ENCODE measurements around the gene NBAS.
"Not testable (repeated sequence)": the region's sequence is repeated elsewhere in the genome, so short reads cannot be mapped to it uniquely, and the experiment has no call there.

The NBAS gene

DNA sequence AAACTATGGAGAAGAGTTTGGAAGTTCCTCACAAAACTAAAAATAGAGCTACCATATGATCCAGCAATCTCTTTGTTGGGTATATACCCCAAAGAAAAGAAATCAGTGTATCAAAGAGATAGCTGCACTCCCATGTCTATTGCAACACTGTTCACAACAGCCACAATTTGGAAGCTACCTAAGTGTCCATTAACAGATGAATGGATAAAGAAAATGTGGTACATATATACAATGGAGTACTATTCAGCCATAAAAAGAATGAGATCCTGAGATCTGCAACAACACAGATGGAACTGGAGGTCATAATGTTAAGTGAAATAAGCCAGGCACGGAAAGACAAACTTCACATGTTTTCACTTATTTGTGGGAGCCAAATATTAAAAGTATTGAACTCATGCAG, 350.6 kb downstream of the NBAS start:
- H3K4me1 ChIP-seq (ENCODE audit: control insufficient read depth, insufficient read depth, low read length); H3K4me3 ChIP-seq (ENCODE audit: low read depth, low read length); H3K36me3 ChIP-seq (ENCODE audit: control insufficient read depth in 2 of 2, insufficient read depth in 1 of 2, low read length in 2 of 2); CTCF ChIA-PET; H3K9me3 ChIP-seq (ENCODE audit: control insufficient read depth, insufficient read depth, low read depth, low read length); POLR2A ChIA-PET; H3K27ac ChIP-seq (ENCODE audit: extremely low read depth, low read depth, low read length): not testable (repeated sequence)

DNA sequence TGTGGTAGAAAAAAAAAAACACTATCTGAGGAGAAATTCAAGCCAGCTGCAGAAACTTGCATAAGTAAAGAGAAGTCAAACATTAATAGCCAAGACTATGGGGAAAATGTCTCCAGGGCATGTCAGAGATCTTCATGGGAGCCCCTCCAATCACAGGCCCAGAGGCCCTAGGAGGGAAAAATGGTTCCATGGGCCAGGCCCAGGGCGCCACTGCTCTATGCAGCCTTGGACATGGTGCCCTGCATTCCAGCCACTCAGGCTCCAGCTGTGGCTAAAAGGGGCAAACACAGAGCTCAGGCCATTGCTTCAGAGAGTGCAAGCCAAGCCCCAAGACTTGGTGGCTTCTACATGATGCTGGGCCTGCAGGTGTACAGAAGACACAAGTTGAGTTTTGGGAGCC, 354.7 kb downstream of the NBAS start:
- POLR2A ChIA-PET: no interaction called here
- Histone ChIP-seq H3K4me1 (ENCODE audit: control insufficient read depth, insufficient read depth, low read length) (no peaks in the 10 kb centered on the region), H3K27ac (ENCODE audit: extremely low read depth, low read depth, low read length) (no peak overlapping the region), H3K4me3 (ENCODE audit: low read depth, low read length) (no peak overlapping the region), H3K36me3 (ENCODE audit: control insufficient read depth in 2 of 2, insufficient read depth in 1 of 2, low read length in 2 of 2) (no peaks in the 10 kb centered on the region), H3K9me3 (ENCODE audit: control insufficient read depth, insufficient read depth, low read depth, low read length) (no peaks in the 10 kb centered on the region)
- TF ChIP-seq, protein P1, sequence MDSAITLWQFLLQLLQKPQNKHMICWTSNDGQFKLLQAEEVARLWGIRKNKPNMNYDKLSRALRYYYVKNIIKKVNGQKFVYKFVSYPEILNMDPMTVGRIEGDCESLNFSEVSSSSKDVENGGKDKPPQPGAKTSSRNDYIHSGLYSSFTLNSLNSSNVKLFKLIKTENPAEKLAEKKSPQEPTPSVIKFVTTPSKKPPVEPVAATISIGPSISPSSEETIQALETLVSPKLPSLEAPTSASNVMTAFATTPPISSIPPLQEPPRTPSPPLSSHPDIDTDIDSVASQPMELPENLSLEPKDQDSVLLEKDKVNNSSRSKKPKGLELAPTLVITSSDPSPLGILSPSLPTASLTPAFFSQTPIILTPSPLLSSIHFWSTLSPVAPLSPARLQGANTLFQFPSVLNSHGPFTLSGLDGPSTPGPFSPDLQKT (IDR thresholded peaks at IDR 0.05; ENCODE audit: borderline replicate concordance, low read depth, low read length): no peak
- peak; percentile 61 for TF ChIP-seq ZNF585B (tag by site-specific recombination; IDR thresholded peaks at IDR 0.05)
- CTCF ChIA-PET: no interaction called here

DNA sequence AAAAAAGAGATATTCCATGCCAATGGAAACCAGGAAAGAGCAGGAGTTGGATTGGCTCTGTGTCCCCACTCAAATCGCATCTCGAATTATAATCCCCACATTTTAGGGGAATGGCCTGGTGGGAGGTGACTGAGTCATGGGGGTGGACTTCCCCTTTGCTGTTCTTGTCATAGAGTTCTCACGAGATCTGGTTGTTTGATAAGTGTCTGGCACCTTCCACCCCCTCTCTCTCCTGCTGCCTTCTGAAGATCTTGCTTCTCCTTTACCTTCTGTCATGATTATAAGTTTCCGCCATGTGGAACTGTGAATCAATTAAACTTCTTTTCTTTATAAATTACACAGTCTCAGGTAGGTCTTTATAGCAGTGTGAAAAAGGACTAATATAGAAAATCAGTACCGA, 355.6 kb downstream of the NBAS start:
- no peak overlapping the region for H3K27ac ChIP-seq (ENCODE audit: extremely low read depth, low read depth, low read length)
- TF ChIP-seq, protein P2, sequence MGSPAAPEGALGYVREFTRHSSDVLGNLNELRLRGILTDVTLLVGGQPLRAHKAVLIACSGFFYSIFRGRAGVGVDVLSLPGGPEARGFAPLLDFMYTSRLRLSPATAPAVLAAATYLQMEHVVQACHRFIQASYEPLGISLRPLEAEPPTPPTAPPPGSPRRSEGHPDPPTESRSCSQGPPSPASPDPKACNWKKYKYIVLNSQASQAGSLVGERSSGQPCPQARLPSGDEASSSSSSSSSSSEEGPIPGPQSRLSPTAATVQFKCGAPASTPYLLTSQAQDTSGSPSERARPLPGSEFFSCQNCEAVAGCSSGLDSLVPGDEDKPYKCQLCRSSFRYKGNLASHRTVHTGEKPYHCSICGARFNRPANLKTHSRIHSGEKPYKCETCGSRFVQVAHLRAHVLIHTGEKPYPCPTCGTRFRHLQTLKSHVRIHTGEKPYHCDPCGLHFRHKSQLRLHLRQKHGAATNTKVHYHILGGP (tag by site-specific recombination; IDR thresholded peaks at IDR 0.05): no peak
- no peak for TF ChIP-seq ZNF600 (tag by site-specific recombination; IDR thresholded peaks at IDR 0.05)
- TF ChIP-seq, protein P3, sequence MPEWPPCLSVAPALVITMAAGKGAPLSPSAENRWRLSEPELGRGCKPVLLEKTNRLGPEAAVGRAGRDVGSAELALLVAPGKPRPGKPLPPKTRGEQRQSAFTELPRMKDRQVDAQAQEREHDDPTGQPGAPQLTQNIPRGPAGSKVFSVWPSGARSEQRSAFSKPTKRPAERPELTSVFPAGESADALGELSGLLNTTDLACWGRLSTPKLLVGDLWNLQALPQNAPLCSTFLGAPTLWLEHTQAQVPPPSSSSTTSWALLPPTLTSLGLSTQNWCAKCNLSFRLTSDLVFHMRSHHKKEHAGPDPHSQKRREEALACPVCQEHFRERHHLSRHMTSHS (tag by site-specific recombination; IDR thresholded peaks at IDR 0.05): no peak
- TF ChIP-seq ZNF785 (tag by site-specific recombination; IDR thresholded peaks at IDR 0.05): no peak
- TF ChIP-seq GLIS2 (tag by site-specific recombination; IDR thresholded peaks at IDR 0.05): no peak
- no peak for TF ChIP-seq ZIC2 (tag by site-specific recombination; IDR thresholded peaks at IDR 0.05)
- TF ChIP-seq OSR2 (tag by site-specific recombination; IDR thresholded peaks at IDR 0.05): no peak
- TF ChIP-seq, protein P4, sequence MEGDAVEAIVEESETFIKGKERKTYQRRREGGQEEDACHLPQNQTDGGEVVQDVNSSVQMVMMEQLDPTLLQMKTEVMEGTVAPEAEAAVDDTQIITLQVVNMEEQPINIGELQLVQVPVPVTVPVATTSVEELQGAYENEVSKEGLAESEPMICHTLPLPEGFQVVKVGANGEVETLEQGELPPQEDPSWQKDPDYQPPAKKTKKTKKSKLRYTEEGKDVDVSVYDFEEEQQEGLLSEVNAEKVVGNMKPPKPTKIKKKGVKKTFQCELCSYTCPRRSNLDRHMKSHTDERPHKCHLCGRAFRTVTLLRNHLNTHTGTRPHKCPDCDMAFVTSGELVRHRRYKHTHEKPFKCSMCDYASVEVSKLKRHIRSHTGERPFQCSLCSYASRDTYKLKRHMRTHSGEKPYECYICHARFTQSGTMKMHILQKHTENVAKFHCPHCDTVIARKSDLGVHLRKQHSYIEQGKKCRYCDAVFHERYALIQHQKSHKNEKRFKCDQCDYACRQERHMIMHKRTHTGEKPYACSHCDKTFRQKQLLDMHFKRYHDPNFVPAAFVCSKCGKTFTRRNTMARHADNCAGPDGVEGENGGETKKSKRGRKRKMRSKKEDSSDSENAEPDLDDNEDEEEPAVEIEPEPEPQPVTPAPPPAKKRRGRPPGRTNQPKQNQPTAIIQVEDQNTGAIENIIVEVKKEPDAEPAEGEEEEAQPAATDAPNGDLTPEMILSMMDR (tag by site-specific recombination; IDR thresholded peaks at IDR 0.05): no peak
- ChIA-PET POLR2A (no interaction called here), CTCF (no interaction called here)
- H3K36me3 ChIP-seq (ENCODE audit: control insufficient read depth in 2 of 2, insufficient read depth in 1 of 2, low read length in 2 of 2): no peaks in the 10 kb centered on the region
- H3K4me1 ChIP-seq (ENCODE audit: control insufficient read depth, insufficient read depth, low read length): no peaks in the 10 kb centered on the region
- H3K9me3 ChIP-seq (ENCODE audit: control insufficient read depth, insufficient read depth, low read depth, low read length): no peaks in the 10 kb centered on the region
- no peak overlapping the region for H3K4me3 ChIP-seq (ENCODE audit: low read depth, low read length)

DNA sequence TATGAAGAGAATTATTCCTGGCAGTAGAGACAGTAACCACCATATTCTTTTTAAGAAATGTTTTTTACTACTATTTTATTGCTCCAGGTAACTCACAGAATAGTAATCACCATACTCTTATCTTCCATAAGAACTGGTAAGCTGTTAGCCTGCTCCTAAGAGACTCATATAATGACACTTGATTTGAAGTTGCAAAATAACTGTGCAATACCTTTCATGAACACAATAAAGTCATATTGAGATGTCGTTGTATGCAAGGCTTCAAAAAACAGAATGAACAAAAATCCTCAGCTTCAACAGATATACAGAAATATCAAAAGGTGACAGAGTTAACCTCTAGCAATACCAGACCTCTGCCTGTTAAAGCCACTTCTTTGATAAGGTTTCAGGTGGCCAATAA, 360.1 kb downstream of the NBAS start:
- no peak for TF ChIP-seq ZNF350 (tag by site-specific recombination; IDR thresholded peaks at IDR 0.05)
- H3K9me3 ChIP-seq (ENCODE audit: control insufficient read depth, insufficient read depth, low read depth, low read length): no peaks in the 10 kb centered on the region
- H3K27ac ChIP-seq (ENCODE audit: extremely low read depth, low read depth, low read length): no peak overlapping the region
- ChIA-PET POLR2A (no interaction called here), CTCF (no interaction called here)
- H3K4me1 ChIP-seq (ENCODE audit: control insufficient read depth, insufficient read depth, low read length): no peaks in the 10 kb centered on the region
- H3K36me3 ChIP-seq (ENCODE audit: control insufficient read depth in 2 of 2, insufficient read depth in 1 of 2, low read length in 2 of 2): no peaks in the 10 kb centered on the region
- no peak overlapping the region for H3K4me3 ChIP-seq (ENCODE audit: low read depth, low read length)
